ENCODE data around the gene GLRX3.

The GLRX3 gene

GRCh38 chr10:130138479-130138866 lies 2.3 kb downstream of the GLRX3 start:
- peak; percentile 67 for DNase-seq

GRCh38 chr10:130140425-130140824 lies 4.2 kb downstream of the GLRX3 start:
- DNase-seq: no peak

- no peak for DNase-seq
These were observed 4.8 kb downstream of the GLRX3 start for GRCh38 chr10:130141038-130141437.

- DNase-seq: no peak
These were observed 5.3 kb downstream of the GLRX3 start for GRCh38 chr10:130141460-130141859.

- no peak for DNase-seq
These were observed 5.7 kb downstream of the GLRX3 start for GRCh38 chr10:130141878-130142277.

- no peak for DNase-seq
These were observed 9.9 kb downstream of the GLRX3 start for GRCh38 chr10:130146042-130146441.

- no peak for DNase-seq
These were observed 23.1 kb downstream of the GLRX3 start for GRCh38 chr10:130159192-130159794.

- no peak for DNase-seq
These were observed 24.6 kb downstream of the GLRX3 start for GRCh38 chr10:130160775-130161174.

- DNase-seq: no peak
These were observed 25.1 kb downstream of the GLRX3 start for GRCh38 chr10:130161331-130161730.

GRCh38 chr10:130167193-130167592 lies 31.0 kb downstream of the GLRX3 start:
- no peak for DNase-seq

GRCh38 chr10:130167707-130168106 lies 31.5 kb downstream of the GLRX3 start:
- DNase-seq: no peak

GRCh38 chr10:130169136-130169859 lies 33.1 kb downstream of the GLRX3 start:
- DNase-seq: no peak

- no peak for DNase-seq
These were observed 35.0 kb downstream of the GLRX3 start for GRCh38 chr10:130171196-130171595.

GRCh38 chr10:130174328-130174727 lies 38.1 kb downstream of the GLRX3 start:
- DNase-seq: peak; percentile 37

- DNase-seq: no peak
These were observed 38.9 kb downstream of the GLRX3 start for GRCh38 chr10:130175074-130175473.

GRCh38 chr10:130177250-130177649 lies 41.1 kb downstream of the GLRX3 start:
- DNase-seq: no peak

GRCh38 chr10:130179640-130180039 lies 43.4 kb downstream of the GLRX3 start:
- peak; percentile 41 for DNase-seq

GRCh38 chr10:130180416-130180815 lies 44.2 kb downstream of the GLRX3 start:
- DNase-seq: no peak

GRCh38 chr10:130181858-130182257 lies 45.7 kb downstream of the GLRX3 start:
- no peak for DNase-seq

- no peak for DNase-seq
These were observed 49.4 kb downstream of the GLRX3 start for GRCh38 chr10:130185591-130185990.

GRCh38 chr10:130188195-130189175 lies 52.3 kb downstream of the GLRX3 start:
- no peak for DNase-seq

- no peak for DNase-seq
These were observed 53.4 kb downstream of the GLRX3 start for GRCh38 chr10:130189608-130190054.

- peak; percentile 48 for DNase-seq
These were observed 54.0 kb downstream of the GLRX3 start for GRCh38 chr10:130190055-130190736.

All from NCI-H1105 treated with DMSO at 0.1 percent for 48 hours (cell line).